Stimulated activated CD8-positive, alpha-beta memory T cell treated with anti-CD3 and anti-CD28 coated beads, Interleukin-2, amount 100 ng/mL, for 1 hour (primary cell): Measurements from ENCODE around the gene ARID4B.
"Not testable (repeated sequence)": the region's sequence is repeated elsewhere in the genome, so short reads cannot be mapped to it uniquely, and the experiment has no call there.

Experiments
- DNase-seq, 2 donors: peaks; one replicate each; pipeline ENCODE4 v3.0.0-alpha.2; 2020; ENCODE audit warnings: low read depth in 2 of 2

The ARID4B gene

GRCh38 chr1:235160383-235160956 lies 167.5 kb downstream of the ARID4B start:
- peak in 1 of 2 donors; percentile 4 for DNase-seq

DNA sequence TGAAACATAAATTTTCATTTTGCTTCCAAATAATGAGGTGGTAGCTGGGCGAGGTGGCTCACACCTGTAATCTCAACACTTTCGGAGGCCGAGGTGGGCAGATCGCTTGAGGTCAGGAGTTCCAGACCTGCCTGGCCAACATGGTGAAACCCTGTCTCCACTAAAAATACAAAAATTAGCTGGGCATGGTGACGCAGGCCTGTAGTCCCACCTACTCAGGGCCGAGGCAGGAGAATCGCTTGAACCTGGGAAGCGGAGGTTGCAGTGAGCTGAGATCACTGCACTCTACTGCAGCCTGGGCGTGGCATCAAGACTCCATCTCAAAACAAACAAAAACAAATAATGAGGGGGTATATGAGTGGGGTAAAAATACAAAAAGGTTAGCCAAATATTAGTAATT lies 168.0 kb downstream of the ARID4B start:
- not testable (repeated sequence) for DNase-seq

- DNase-seq: not testable (repeated sequence)
These were observed 168.7 kb downstream of the ARID4B start for GRCh38 chr1:235159284-235159683.

DNA sequence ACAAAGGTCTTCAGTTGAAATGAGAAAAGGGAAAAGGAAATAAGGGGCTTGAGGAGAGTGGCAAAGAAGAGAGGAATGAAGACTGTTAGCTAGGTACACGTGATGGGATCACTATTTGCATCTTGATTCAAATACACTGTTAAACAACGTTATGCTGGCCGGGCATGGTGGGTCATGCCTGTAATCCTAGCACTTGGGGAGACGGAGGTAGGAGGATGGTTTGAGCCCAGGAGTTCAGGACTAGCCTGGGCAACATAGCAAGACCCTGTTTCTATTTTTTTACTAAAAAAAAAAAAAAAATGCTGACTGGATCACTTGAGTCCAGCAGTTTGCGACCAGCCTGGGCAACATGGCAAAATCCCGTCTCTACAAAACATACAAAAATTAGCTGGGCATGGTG lies 169.3 kb downstream of the ARID4B start:
- DNase-seq: no peak

GRCh38 chr1:235157150-235157549 lies 170.8 kb downstream of the ARID4B start:
- no peak for DNase-seq

GRCh38 chr1:235156740-235157139 lies 171.2 kb downstream of the ARID4B start:
- no peak for DNase-seq

DNA sequence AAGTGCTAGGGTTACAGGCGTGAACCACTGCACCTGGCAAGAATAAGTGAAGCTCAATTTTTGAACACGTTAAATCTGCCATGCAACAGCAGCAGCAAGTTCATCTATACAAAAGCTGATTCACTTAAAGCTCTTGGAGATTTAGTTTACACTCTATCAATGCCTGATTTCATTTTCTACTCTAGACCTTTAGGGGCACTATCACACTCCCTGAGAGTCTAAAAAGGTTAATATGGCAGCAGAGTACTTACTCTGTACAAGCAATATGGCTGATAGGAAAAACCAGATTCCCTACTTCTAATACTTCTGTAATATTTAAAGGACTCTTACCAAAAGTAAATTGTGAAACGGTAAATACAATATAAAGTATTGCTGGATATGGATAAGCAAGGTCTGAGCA lies 171.7 kb downstream of the ARID4B start:
- DNase-seq: no peak

- DNase-seq: no peak
These were observed 175.7 kb downstream of the ARID4B start for GRCh38 chr1:235152235-235152634.

DNA sequence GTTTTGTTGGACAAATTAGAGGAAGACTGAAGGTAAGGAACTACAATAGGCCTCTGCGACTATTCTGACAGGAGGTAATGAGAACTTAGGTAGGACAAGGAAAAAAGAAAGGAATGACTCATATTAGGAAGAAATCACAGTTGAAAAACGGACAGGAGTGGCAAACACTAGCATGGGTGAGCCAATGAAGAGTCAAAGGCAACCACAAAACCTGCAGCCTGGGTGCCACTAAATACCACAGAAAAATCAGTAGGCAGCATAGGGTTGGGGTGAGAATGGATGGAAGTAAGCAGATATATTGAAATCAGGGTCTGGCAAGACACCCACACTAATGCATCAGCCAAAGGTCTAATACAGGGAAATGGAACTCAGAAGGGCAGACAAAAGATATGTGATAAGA lies 176.9 kb downstream of the ARID4B start:
- no peak for DNase-seq

- no peak for DNase-seq
These were observed 178.2 kb downstream of the ARID4B start for GRCh38 chr1:235149824-235150223.

GRCh38 chr1:235147269-235147668 lies 180.7 kb downstream of the ARID4B start:
- no peak for DNase-seq

DNA sequence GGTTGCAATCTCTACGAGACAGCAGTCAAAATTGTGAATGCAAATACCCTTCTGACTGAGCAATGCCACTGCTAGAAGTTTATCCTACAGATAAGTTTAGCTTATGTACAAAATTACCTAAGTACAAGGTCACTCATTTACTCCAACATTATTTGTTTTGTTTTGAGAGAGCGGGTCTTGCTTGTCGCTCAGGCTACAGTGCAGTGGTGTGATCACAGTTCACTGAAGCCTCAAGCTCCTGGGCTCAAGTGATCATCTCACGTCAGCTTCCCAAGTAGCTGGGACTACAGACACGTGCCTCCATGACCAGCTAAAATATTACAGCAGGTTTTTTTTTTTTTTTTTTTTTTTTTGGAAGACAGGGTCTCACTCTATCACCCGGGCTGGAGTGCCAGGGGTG lies 182.3 kb downstream of the ARID4B start:
- no peak for DNase-seq

GRCh38 chr1:235142991-235143390 lies 185.0 kb downstream of the ARID4B start:
- DNase-seq: no peak

DNA sequence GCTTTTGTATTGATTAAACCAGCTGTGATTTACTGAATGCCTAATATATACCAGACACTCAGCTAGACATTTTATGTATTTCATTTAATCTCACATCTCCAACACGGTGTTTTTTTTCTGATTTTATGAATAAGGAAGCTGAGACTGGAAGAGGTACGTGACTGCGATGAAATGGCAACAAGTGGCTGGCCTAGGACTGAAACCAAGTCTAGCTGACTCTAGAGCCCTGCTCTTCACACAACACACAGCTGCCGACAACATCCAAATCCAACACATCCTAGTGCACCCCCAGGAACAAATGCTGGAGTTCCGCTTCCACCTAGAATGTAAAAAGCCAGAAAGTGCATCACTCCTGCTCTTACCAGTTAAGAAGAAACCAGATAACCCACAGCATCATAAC lies 188.7 kb downstream of the ARID4B start:
- no peak for DNase-seq

- DNase-seq: no peak
These were observed 189.2 kb downstream of the ARID4B start for GRCh38 chr1:235138821-235139220.

DNA sequence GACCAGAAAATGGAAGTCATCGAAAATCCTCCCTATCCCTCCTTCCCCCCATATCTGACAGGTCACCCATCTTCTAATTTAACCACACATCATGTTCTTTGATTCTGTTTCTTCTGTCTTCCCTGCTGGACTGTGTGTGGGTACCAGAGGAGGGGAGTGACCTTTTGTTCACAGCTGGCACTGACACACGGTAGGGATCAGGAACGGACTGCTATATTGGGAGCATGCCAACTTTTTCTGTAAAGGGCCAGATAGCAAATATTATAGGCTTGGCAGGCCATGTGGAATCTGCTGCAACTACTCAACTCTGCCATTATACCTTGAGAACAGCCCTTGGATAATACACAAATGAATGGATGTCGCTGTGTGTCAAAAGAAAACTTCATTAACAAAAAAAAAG lies 191.9 kb downstream of the ARID4B start:
- no peak for DNase-seq

GRCh38 chr1:235134171-235134570 lies 193.8 kb downstream of the ARID4B start:
- DNase-seq: no peak

DNA sequence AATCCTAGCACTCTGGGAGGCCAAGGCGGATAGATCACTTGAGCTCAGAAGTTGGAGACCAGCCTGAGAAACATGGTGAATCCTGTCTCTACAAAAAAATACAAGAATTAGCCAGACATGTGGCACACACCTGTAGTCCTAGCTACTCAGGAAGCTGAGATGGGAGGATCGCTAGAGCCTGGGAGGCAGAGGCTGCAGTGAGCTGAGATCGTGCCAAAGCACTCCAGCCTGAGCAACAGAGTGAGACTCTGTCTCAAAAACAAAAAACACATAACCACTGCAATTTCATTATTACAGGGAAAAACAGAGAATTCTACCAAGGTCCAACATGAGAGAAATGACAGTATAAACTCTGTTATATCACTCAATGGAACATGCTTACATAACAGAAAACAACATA lies 194.9 kb downstream of the ARID4B start:
- DNase-seq: no peak

DNA sequence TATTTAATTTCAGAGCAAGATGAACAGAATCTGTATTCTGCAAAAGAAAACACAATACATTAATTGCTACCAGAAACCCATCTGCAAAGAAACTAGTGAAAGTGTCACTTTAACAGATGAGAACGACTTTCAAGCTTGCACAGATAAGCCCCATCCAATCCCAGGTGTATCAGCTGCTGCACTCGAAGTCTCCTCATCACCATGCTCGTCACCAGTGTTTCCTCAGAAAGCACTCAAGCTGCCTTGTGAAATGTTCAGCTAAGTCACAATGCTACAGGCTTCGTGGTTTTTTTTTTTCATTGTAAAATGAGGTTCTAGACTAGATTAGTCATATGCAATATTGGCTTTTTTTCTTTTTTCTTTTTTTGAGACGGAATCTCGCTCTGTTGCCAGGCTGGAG lies 196.0 kb downstream of the ARID4B start:
- DNase-seq: no peak

- DNase-seq: no peak
These were observed 197.2 kb downstream of the ARID4B start for GRCh38 chr1:235130766-235131270.

DNA sequence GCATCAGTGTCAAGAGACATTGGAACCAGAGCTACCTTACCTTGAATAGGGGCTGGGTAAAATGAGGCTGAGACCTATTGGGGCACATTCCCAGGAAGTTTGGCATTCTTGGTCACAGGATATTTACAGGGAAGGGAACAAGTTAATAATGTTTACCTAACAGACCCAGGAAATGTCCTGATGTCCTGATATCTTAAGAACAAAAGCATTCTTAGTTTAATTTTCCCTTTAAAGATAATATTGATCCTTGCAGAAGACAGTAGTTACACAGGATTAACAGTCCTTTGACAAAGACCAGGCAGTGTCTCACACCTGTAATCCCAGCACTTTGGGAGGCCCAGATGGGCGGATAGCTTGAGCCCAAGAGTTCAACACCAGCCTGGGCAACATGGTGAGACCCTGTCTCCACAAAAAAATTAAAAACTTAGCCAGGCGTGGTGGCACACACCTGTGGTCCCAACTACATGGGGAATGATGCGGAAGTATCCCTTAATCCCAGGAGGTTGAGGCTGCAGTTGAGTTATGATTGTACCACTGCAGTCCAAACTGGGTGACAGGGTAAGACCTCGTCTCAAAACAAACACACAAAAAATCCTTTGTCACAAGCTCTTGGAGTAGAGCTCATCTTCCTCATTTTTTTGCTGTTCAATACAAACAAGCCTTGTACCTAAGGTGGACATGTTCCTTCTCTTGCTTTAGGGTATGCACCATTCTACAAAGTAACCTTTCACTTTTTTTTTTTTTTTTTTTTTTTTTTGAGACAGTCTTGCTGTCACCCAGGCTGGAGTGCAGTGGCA lies 198.0 kb downstream of the ARID4B start:
- no peak for DNase-seq

GRCh38 chr1:235128456-235129328 lies 199.3 kb downstream of the ARID4B start, which contains the start of gene TOMM20:
Gene TOMM20, minus strand, starts transcription at chr1:235128837. Its CDS starts 122 bp downstream, at chr1:235128715.
- peak; percentile 82 to 86 for DNase-seq
